ENCODE measurements around the gene AGPS. TPM values are rescaled to one million over a fixed set of nuclear protein-coding genes. Genes with fewer than 3 reads are reported as not detected.

The AGPS gene
- total and polyA plus RNA-seq, 11 donors: 4.2 to 36.6 (median 25.6) TPM

DNA sequence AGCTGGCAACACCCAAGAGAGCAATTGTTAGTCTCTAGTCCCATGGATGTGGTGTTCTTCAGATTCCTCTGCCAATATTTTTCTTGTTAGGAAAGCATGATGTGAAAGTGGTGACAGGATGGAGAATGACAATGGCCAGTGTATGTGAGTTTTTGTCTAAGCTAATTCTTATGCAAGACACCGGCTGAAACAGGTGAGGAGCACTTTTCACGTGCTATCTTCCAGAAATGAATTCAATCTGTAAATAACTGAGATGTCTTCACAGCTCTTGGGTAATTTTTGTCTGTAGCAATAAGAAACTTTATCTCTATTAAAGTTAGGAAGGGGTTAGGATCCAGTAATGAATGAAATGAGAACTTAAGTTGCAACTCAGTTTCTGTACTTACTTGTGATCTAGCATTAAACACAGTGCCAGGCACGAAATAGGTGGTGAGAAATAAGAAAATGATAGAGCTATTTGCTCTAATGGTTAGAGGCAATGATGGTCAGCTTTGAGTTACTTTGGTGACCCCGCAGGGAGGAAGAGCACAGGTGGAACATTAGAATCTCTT lies 676 bp upstream of the AGPS start:
- no peak for ATAC-seq
- WGBS, 4 donors: 46 to 59% (median 51%) methylated on average over 4 of the region's 4 CpGs
- Histone ChIP-seq H3K27ac (peak overlapping the region in 10 of 12 donors; percentile 66 to 86 (median 80)), H3K4me3 (peak overlapping the region; percentile 48 to 96 (median 90)), H3K36me3 (no peaks in the 10 kb centered on the region), H3K4me1 (peaks cover 0 to 50% (median 29%) of the 10 kb centered on the region in 12 donors), H3K27me3 (no peaks in the 10 kb centered on the region), H3K9me3 (no peaks in the 10 kb centered on the region)
- DNase-seq: no peak
- TF ChIP-seq POLR2A (IDR thresholded peaks at IDR 0.05): no peak
- TF ChIP-seq, protein P1, sequence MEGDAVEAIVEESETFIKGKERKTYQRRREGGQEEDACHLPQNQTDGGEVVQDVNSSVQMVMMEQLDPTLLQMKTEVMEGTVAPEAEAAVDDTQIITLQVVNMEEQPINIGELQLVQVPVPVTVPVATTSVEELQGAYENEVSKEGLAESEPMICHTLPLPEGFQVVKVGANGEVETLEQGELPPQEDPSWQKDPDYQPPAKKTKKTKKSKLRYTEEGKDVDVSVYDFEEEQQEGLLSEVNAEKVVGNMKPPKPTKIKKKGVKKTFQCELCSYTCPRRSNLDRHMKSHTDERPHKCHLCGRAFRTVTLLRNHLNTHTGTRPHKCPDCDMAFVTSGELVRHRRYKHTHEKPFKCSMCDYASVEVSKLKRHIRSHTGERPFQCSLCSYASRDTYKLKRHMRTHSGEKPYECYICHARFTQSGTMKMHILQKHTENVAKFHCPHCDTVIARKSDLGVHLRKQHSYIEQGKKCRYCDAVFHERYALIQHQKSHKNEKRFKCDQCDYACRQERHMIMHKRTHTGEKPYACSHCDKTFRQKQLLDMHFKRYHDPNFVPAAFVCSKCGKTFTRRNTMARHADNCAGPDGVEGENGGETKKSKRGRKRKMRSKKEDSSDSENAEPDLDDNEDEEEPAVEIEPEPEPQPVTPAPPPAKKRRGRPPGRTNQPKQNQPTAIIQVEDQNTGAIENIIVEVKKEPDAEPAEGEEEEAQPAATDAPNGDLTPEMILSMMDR (IDR thresholded peaks at IDR 0.05): no peak
- intact Hi-C loops (cut with DNase I): loop anchor here in 2 of 10 donors (10.0 kb wide), 2 partner anchors 127 to 213 kb away; partner anchors contain the start of gene NFE2L2 (in 1 of the 2)

DNA sequence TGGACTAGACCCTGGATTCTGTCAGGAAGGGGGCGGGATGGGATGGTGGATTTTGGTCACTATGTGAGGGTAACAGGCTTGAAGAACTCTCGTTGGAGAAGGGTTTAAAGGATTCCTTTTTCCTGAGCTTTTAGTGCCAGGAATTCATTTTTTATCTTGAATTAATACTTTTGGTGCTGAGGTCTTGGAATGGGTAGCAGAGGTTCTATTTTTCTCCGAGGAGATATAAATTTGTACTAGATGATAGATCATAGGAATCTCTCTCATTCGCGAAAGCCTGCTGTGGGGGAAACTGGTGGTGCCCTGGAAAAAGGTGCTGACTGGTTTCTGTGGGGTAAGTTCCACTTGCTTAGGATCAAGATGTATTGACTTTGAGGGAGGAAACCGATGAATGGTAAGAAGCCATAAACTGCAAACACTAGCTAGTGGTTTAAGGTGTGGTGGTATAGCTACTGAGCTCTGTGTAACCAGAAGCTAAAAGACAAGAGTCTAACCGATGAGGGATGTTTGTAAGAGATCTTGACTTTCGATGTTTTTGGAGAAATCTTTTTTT lies 706 bp downstream of the AGPS start:
- intact Hi-C loops (cut with DNase I): loop anchor here in 2 of 10 donors (10.0 kb wide), 2 partner anchors 128 to 212 kb away; partner anchors contain the start of gene NFE2L2 (in 1 of the 2)
- Histone ChIP-seq H3K27me3 (no peaks in the 10 kb centered on the region), H3K27ac (peak overlapping the region; percentile 12 to 86 (median 80)), H3K36me3 (no peaks in the 10 kb centered on the region), H3K9me3 (no peaks in the 10 kb centered on the region), H3K4me3 (peak overlapping the region; percentile 48 to 96 (median 90)), H3K4me1 (peaks cover 0 to 64% (median 35%) of the 10 kb centered on the region in 12 donors)
- no peak for DNase-seq
- TF ChIP-seq, protein P1 (IDR thresholded peaks at IDR 0.05): no peak
- TF ChIP-seq POLR2A (IDR thresholded peaks at IDR 0.05): no peak
- WGBS, 4 donors: 21 to 26% (median 25%) methylated on average over 8 of the region's 8 CpGs
- ATAC-seq: no peak

DNA sequence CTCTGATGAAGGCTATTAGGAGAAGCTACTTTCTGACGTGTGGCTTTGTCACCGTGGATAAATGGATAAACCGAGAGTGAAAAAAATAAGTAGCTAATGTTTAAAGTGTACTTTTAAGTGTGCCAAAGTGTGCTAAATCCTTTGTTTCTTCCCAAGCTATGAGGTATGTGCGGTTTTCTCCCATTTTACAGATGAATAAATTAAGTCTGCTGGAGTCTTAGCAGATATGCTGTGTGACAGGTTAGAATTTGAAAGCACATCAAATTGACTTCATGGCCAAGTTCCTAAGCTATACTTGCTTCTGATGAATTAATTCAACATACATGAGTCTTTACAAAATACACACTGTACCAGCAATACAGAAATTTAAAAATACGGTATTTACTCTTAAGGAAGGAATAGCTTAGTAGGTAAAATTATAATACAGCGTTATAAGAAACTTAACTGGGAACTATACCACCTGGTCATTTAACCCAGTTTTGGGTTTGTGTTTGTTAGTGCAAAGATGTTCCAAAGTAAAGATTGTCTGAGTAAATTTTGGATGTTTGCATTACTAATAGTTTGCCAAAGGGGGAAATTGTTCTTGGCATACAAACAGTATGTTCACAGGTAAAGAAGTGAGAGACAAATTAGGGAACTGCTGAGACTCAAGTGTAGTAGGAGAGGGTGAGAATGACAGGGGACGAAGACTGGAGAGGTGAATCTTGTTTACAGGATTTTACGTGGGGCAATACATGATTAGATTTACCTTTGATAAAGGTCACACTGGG lies 1.4 kb downstream of the AGPS start:
- Histone ChIP-seq H3K4me3 (peak overlapping the region in 9 of 12 donors; percentile 70 to 96 (median 91)), H3K36me3 (no peaks in the 10 kb centered on the region), H3K9me3 (no peaks in the 10 kb centered on the region), H3K27me3 (no peaks in the 10 kb centered on the region), H3K4me1 (peaks cover 0 to 71% (median 38%) of the 10 kb centered on the region in 12 donors), H3K27ac (peak overlapping the region in 2 of 12 donors; percentile 9 to 76)
- intact Hi-C loops (cut with DNase I): loop anchor here in 2 of 10 donors (10.0 kb wide), 2 partner anchors 129 to 211 kb away; partner anchors contain the start of gene NFE2L2 (in 1 of the 2)
- ATAC-seq (no peak), DNase-seq (no peak)
- TF ChIP-seq POLR2A (IDR thresholded peaks at IDR 0.05): no peak
- TF ChIP-seq, protein P1 (IDR thresholded peaks at IDR 0.05): no peak
- whole genome bisulfite sequencing, 4 donors: 82 to 85% (median 83%) methylated on average over 8 of the region's 8 CpGs

DNA sequence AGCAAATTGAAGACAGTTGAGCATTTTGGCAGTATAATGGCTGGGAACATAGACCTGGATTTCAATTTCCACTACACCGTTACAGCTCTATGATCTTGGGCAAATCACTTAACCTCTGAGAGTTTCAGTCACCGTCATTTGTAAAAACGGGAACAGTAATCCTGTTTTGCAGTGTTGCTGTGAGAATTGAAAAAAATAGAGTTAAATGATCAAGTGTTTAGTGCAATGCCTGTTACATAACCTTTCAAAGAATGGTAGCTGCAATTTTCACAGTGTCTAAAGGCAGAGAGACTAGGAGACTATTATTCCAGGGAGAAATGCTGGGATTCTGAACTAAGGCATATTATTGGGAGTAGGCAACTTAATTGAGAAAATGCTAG lies 2.0 kb downstream of the AGPS start:
- peaks cover 0 to 77% (median 42%) of the 10 kb centered on the region in 12 donors for H3K4me1 ChIP-seq
- TF ChIP-seq, protein P1 (IDR thresholded peaks at IDR 0.05): no peak
- no peak for TF ChIP-seq POLR2A (IDR thresholded peaks at IDR 0.05)
- intact Hi-C loops (cut with DNase I): loop anchor here in 2 of 10 donors (10.0 kb wide), 2 partner anchors 130 to 210 kb away; partner anchors contain the start of gene NFE2L2 (in 1 of the 2)
- peak overlapping the region in 1 of 12 donors; percentile 9 for H3K27ac ChIP-seq
- no peaks in the 10 kb centered on the region for H3K27me3 ChIP-seq
- DNase-seq (no peak), ATAC-seq (no peak)
- no peaks in the 10 kb centered on the region for H3K9me3 ChIP-seq
- peak overlapping the region in 3 of 12 donors; percentile 82 to 92 (median 91) for H3K4me3 ChIP-seq
- H3K36me3 ChIP-seq: no peaks in the 10 kb centered on the region
- WGBS, 4 donors: 84 to 94% (median 87%) methylated on average over 3 of the region's 3 CpGs

Data from heart left ventricle (tissue), 16 donors.